NCI-H187 (cell line): Measurements from ENCODE around the gene MAP2K4.

Experiments used
- DNase-seq, 2 experiments: peaks; one replicate each; lab custom pipeline; 2025; lab: John Stamatoyannopoulos, UW

The MAP2K4 gene

DNA sequence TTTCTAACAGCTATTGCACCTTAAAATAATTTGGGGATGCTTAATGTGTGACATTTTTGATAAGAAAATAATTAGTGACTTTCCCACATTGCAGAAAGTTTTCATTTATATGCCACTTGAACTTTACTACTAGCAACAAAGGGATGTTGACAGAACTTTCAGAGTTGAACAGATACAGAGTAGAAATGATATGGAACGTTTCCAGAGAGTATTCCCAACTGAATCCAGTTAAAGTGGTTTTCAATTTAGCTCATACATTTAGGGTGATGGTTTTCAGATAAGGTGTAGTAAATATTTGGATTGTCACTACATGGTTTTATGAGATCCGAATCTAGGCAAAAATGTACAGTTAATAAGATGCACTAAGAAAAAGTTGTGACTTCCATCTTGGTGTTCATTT is 17.3 kb downstream of the MAP2K4 start:
- DNase-seq: no peak

DNA sequence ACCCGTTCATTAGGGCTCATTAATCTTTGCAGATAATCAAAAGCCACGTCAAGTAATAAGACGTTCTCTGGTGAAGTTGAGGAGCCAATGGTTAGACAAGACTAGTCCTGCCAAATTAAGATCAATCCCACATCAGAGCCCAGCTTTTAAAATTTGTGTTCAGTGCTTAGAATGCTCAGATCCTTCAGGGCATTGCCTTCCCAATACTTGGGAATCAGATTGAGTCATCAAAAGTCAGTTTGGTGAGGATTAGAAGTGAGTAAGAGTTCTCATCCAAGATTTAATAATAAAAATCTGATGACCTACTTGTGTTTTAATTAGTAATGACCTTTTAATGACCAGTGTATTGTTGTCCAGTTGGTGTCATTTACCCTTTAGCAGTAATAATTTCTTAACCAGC is 19.8 kb downstream of the MAP2K4 start:
- no peak for DNase-seq

DNA sequence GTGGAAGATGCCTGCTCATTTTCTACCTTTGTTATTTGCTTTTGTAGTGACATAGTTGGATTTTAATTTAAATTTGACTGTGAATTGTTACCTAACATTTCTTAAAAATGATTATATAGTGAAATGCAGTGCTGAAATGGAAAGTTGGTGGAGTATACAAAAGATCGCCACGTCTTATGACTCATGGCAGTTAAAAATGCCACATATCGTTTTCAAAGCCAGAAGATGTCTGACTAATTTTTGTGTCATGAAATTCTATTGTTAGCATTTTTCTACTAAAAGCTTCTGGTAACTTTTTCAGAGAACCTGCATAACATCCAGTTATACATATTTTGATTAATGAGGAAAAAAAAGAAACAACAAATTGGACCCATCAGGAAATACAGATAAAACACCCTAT is 20.6 kb downstream of the MAP2K4 start:
- DNase-seq: no peak

DNA sequence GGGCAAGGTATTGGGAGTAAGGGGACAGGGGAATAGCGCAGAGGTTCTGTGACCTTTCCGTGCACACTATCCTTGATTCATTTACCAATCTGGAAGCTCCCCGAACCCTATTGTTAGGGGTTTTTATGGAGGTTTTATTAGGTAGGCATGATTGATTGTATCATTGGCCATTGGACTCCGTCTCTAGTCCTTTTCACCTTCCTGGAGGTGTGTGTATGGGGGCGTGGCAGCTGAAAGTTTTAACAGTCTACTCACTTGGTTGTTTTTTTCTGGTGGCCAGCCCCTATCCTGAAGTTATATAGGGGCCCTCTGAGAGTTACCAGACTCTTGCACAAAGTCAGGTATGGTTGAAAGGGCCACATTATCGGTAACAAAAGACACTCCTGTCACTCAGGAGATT is 23.0 kb downstream of the MAP2K4 start:
- DNase-seq: no peak

DNA sequence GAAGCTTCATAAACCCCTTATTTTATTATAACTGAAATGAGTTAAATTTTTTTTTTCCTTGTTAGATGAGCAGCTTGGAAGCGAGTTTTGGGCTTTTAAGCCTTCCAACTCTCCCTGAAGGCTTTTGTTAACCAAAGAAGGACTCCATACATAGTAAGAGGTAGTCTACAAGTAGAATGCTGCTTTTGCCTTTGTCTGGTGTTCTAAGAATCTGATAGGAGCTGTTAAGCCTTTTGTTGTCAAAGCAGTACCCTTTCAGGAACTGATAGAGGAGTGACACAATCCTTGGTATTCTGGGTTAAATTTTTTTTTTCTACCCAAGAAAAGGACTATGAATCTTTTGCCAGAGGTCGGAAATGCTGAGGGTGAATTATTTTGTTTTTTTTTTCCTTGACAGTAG is 26.1 kb downstream of the MAP2K4 start:
- DNase-seq: no peak

DNA sequence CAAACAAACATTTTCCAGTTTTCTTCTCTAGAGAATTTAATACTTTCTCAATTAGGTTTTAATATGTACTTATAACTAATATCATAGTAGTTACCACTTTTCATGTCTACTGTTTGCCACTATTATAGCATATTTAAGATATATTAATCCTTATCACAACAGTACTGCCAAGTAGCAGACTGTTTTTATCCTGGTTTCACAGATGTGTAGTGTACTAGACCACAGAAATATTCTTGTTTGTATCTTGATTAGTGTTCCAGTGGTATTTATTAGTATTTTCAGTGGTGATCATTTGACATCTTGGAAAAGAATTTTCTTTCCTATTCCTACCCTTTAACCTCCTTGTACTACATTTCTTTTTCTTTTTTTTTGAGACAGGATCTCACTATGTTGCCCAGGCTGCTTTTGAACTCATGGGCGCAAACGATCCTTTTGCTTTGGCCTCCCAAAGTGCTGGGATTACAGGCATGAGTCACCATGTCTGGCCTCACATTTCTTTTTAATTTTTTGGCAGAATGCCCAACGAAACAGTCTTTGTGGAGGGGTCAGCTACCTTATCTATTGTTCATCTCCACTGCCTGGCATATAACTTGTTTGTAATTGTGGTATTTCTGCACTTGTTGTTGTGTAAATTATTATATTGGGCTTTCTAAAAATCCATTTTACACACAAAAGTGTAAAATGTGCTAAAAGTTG is 27.2 kb downstream of the MAP2K4 start:
- DNase-seq: no peak

DNA sequence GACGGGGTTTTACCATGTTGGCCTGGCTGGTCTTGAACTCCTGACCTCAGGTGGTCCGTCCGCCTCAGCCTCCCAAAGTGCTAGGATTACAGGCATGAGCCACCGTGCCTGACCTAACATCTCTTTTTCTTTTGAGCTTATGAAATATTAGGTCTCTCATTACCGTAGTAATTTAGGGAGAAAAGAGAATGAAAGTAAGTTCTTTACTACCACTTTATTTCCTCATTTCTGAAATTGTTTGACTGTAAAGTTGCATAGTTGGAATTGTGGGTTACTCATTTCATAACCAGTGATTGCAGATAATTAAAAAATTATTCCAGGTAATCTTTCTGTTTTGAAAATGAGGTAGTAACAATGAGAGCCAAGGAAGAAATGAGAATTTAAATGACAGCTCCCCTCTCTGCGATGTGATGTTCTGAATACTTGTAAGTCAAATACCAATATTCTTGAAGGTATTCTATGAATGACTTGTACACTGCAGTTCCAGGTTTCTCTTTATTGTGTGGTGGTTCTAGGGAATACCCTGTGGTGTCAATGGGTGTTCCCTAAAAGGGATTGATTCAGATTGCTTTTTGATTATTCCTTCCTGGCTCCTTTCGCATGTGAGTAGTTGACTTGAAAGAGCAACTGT is 28.3 kb downstream of the MAP2K4 start:
- DNase-seq: no peak

DNA sequence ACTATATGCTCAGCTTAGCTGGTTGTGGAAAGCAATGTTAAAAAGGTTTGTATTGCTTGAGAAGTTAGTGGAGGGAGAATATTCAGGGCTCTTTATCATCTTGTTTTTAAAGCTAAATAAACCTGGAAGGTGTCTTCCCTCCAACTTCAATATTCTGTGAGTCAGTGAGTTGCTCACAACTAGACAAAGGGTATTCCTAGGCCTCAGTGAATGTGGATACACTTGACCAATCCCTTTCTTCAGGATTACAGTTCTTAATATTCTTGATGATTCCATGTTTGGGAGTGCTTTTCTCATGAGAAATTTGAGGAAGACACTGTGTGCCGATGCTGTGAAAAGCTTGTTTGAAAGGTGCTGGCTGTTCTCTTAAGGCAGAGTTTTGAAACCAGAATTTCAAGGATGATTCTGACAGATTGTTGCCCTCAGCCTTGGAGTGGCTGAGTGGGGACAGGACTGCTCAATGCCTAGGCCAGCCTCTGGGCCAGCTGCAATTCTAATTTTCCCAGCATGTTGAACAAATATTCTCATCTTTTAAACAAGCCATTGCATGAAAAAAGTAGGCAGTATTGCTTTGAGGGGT is 30.1 kb downstream of the MAP2K4 start:
- DNase-seq: no peak

DNA sequence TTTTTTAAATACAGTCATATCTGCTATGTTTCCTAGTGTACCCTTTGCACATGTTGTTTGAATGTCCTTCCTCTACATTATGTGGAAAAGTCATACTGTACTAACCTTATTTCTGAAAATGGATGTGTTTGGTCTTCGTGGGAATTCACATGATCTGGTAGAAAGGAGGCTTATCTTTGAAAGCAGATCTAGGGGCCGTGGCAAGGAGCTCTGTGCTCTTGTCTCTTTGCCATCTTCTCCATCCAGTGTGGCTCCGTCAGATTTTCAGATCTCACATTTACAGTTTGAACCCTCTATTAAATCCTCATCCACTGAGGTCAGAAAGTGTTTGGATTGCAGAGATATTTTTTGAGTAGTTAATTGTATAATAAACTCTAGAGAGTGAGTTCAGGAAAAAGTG is 32.9 kb downstream of the MAP2K4 start:
- DNase-seq: no peak

DNA sequence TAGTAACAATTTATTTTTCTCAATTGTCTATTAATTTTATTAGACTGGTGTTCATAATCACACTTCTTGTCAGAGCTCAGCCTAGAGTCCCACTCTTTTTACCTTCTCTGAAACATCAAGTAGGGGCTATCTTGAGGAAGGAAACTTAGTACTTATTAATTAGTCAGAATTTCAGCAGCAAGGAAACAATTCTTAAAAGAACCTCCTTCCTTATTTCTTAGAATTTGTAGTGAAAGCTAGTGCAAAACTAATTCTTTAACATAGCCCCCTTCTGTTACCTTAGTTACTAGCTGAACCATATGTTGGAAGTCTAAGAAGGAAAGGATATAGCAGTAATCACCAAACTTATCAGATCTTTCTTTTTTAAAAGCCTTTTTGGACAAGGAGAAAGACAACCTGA is 35.2 kb downstream of the MAP2K4 start:
- no peak for DNase-seq

DNA sequence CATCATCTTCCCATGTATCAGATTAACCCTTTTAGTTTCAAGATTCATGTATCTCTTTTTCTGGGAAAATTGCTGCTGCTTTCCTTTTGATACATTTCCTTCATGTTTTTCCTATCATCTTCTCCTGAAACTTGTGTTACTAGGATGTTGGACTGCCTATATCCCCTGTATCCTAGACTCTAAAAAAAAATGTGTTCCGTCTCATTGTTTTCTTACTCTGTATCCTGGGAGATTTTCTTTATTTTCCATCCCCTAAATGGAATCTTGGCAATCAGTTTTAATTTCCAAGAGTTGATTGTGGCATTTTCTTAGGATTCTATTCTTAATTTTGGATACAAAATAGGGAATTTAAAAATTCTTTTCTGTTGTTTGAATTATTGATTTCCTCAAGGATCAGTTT is 36.8 kb downstream of the MAP2K4 start:
- DNase-seq: no peak

DNA sequence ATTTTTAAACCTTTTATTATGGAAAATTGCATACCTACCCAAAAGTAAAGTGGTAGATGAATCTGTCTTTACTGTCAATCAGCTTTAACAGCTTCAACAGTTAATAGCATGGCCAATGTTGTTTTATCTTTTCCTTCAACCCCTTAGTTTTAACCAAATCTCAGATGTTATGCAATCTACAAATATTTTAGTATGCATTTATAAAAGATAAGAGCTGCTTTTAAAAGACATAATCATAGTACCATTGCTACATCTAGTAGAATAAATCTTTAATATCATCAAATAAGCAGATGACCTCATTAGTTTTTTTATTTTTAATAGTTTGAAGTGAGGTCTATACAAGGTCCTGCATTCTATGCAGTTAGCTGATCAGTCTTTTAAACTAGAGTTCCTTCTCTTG is 37.9 kb downstream of the MAP2K4 start:
- no peak for DNase-seq

DNA sequence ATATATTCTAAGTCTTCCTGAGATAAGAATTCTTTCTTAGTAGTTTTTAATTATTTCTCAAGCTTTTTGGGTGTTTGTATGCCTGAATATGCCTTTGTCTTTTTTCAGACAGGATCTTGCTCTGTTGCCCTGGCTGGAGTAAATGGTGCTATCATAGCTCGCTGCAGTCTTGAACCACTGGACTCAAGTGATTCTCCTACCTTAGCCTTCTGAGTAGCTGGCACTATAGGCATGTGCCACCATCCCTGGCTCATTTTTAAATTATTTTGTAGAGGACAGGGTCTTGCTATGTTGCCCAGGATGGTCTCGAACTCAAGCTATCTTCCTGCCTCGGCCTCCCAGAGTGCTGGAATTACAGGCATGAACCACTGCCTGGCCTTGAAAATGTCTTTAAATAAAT is 41.6 kb downstream of the MAP2K4 start:
- no peak for DNase-seq

DNA sequence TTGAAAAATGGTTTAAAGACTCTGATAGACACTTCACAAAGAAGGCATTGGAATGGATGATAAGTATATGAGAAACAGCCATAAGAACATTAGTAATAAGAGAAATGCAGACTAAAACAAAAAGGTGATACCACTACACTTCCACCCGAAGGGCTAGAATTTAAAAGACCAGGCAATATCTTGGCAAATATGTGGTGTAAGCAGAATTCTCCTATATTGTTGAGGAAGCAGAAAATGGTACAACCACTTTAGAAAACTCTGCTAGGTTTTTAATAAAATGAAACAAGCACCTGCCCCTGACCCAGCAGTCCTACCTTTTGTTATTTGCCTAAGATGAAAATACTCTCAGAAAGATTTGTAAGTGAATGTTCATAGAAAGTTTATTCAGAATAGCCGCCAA is 43.7 kb downstream of the MAP2K4 start:
- no peak for DNase-seq

DNA sequence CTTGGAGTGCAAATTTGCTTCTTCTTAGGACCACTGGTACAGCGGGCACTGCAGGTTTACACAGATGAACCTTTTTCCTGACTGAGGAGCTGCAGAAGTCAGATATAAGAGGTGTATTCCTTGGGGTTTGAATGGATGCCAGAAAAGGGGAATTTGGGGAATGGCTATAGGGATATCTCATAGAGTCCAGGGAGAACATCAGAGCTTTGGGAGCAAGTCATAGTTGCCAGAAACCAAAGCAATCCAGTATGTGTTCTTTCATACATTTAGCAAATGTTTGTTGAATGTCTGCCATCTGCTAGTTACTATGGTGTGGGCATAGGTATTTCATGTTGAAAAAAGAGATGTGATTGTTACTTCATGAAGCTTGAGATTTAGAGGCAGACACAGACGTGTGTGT is 46.8 kb downstream of the MAP2K4 start:
- DNase-seq: no peak

DNA sequence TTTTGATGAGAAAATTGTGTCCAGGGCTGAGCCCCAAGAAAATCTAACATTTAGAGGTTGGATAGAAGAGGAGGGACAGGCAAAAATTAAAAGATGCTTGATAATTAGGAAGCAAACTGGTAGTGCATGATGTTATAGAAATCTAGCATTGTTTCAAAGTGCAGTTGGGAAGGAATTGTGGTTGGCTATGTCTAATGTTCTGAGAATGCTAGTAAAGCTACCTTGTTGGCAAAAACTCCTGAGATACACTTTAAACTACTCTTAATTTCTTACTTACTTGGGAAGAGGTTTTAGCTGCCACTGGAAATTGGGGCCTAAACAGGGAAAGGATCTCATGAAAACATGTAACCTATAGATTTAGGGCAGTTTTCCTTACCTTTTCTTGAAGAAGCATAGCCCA is 48.3 kb downstream of the MAP2K4 start:
- DNase-seq: no peak

DNA sequence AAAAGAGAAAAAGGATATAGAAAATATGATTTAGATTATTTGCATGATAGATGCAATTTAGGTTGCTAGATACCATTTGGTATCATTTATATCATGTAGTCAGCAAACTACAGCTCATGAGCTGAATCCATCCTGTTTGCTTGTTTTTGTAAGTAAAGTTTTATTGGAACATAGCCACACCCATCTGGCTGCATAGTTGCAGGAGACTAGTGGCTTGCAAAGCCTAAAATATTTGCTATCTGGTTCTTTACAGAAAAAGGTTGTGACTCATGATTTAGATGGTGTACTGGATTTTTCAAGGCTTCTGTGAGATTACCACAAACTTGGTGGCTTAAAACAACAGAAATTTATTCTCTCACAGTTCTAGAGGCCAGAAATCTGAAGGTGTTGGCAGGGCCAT is 49.9 kb downstream of the MAP2K4 start:
- no peak for DNase-seq

DNA sequence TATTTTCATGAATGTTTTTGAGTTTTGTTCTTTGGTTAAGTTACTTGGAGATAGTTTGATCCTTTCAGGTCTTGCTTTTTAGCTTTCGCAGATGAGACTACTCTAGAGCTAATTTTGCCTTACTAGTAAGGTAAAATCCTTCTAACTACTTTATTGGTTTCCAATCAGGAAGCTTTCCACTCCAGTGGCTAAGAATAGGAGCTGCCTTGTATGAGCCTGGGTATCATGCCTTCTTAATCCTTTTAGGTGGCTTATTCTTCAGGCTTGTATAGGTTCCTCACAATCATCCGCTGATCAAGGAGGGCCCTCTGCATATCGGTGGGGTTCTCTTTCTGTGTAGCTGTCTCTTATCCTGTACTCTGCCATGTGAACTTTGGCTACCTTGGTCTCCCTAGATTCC is 53.7 kb downstream of the MAP2K4 start:
- DNase-seq: no peak

DNA sequence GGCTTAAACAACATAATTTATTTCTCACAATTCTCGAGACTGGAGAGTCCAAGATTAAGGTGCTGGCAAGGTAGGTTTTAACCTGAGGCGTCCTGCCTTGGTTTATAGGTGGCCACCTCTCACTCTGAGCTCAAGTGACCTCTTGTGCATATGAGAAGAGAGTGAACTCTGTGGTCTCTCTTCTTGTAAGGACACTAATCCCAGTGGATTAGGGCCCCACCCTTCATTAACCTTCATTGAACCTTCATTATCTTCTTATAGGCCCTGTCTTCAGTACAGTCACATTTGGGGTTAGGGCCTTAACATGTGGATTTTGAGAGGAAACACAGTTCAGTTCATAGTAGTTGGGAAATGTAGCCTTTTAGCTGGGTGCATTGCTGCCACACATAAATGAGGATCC is 57.1 kb downstream of the MAP2K4 start:
- no peak for DNase-seq

DNA sequence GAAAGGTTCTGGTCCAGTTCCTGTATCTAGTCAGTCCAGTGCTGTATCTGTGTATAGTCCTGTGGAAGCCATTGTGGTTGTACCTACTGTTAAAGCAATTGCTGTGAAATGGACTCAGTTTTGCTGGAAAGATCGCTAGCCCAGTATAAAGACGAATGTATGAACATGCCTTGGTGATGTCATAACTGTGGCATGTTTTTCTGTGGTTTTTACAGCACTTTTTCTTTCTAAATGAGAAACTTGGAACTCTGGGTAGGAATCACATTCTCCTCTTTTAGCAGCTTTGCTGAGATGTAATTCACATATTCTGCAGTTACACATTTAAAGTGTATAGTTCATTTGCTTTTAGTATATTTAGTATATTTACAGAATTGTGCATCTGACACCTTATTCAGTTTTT is 58.1 kb downstream of the MAP2K4 start:
- no peak for DNase-seq

DNA sequence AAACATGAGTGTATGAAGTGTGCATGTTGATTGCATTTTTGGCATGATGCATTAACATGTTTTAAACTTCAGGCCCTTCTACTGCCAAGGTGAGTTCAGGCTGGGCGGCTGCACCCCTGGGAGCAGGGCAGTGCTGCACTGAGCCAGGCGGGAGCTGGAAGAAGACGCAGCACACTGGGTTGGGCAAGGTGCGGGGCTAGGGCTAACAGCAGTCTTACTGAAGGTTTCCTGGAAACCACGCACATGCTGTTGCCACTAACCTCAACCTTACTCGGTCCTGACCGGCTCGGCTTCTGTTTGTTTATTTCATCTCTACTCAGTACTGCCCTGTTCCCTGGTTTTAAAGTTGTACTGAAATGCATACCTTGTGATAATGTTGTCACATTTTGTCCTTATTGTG is 61.0 kb downstream of the MAP2K4 start:
- DNase-seq: no peak

DNA sequence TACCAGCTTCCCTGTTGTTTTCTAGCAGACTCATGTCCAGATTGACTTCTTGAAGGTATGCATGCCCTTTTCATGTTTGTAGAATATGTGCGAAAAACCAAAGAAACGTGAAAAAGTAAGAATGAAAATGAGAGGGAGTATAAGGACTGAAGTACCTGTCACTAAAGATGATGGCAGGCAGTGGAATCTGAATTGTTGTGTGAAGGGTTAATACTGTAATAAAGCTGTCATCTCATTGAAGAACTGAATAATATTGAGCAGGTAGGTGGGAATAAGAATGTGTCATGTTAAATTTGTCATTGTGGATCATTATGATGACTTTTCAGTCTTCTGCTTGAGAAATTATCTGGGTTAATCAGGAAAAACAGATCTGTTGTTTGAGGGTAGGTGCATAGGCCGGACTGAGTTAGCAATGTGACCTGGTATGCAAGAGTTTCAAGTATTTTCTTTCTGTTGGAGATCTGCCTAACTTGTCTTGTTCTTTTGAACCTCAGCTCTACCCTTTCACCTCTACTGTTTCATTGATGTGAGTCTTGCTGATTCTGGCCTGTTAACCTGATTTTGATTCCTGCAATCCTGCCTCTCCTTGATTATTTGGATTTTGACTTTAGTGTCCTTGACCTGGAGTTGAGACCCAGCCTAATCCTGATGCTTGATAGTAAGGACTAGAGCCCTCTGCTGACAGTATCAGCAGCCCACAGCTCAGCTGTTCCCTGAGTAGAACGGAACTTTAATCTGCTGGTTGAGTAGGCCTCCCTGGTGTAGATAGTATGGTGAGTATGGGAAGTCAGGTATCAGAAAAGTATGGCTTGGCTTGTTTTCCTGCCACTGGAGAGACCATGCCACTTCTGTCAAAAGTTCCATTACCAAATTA is 64.6 kb downstream of the MAP2K4 start:
- DNase-seq: no peak

DNA sequence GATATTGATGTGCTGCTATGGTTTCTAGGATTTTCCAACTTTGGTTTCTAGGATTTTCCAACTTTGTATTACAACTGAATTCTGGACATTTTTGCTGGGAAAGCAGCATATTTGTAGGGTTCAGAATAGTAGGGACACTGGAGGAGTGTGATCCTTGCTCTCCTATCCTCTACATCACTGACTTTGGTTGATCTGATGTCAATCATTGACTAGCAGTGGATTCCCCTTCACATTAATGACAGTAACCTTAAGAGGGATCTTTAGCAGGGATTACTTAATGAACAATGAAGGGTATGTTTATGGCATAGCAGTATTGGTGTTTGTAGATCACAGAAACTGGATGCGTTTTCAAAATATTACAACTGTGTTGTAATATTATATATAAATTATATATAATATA is 67.4 kb downstream of the MAP2K4 start:
- DNase-seq: no peak
